Uterus (tissue), 2 donors: Measurements from ENCODE around the gene LNPK.

ENCODE experiments used
- POLR2A ChIP-seq, 2 donors: fragments of 450-650 bp; IDR thresholded peaks; one replicate each; pipeline ENCODE4 v1.6.1; 2016; ENCODE audit warnings: antibody characterized with exemption in 2 of 2, mild to moderate bottlenecking in 1 of 2, moderate library complexity in 1 of 2
- TF ChIP-seq, protein P1 (sequence below), 4 experiments: fragments of 200-600 bp in 2 of 4; fragments of 450-650 bp in 2 of 4; sonication (generic) in 2 of 4; IDR thresholded peaks; one replicate each; pipeline ENCODE4 v1.5.1; 2016 to 2019; ENCODE audit warnings: antibody characterized with exemption in 4 of 4, mild to moderate bottlenecking in 2 of 4, moderate library complexity in 1 of 4

DNA sequence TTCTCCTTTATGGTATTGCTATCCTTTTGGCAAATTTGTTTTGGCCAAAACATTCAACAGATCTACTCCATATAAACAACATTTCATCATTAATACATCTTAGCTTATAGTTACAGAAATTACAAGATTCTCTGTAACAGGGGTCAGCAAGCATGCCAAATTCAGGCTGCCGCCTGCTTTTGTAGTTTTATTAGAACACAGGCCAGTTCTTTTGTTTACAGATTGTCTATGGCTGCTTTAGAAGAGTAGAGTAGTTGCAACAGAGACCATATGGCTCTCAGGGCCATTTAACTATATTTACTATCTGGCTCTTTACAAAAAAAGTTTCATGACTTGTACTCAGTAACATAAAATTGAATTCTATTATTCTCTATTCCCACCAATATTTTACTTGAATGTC, 53.9 kb downstream of the LNPK start:
- no peak for TF ChIP-seq POLR2A (IDR thresholded peaks at IDR 0.05)
- TF ChIP-seq, protein P1, sequence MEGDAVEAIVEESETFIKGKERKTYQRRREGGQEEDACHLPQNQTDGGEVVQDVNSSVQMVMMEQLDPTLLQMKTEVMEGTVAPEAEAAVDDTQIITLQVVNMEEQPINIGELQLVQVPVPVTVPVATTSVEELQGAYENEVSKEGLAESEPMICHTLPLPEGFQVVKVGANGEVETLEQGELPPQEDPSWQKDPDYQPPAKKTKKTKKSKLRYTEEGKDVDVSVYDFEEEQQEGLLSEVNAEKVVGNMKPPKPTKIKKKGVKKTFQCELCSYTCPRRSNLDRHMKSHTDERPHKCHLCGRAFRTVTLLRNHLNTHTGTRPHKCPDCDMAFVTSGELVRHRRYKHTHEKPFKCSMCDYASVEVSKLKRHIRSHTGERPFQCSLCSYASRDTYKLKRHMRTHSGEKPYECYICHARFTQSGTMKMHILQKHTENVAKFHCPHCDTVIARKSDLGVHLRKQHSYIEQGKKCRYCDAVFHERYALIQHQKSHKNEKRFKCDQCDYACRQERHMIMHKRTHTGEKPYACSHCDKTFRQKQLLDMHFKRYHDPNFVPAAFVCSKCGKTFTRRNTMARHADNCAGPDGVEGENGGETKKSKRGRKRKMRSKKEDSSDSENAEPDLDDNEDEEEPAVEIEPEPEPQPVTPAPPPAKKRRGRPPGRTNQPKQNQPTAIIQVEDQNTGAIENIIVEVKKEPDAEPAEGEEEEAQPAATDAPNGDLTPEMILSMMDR (IDR thresholded peaks at IDR 0.05): no peak
